ENCODE measurements around the gene AK8. TPM values are rescaled to one million over a fixed set of nuclear protein-coding genes. Genes with fewer than 3 reads are reported as not detected.

The AK8 gene
- total RNA-seq, 2 experiments from 2014 or later: 0.39 TPM; not detected in 1

- H3K27ac Mint-ChIP-seq: no peak overlapping the region
- no peaks in the 10 kb centered on the region for H3K27me3 Mint-ChIP-seq (ENCODE audit: low read depth)
- POLR2A ChIA-PET: interaction anchor here (0.6 kb wide), 1 partner anchor 268 kb away, joined by 4 read pairs; no protein-coding TSS in a partner anchor
- CTCF ChIA-PET: interaction anchor here (2.0 kb wide), 1 partner anchor 12 kb away, joined by 8 read pairs; no protein-coding TSS in a partner anchor
- ATAC-seq (no peak), DNase-seq (no peak)
- no peaks in the 10 kb centered on the region for H3K36me3 Mint-ChIP-seq (ENCODE audit: low read depth)
- H3K4me3 Mint-ChIP-seq: no peak overlapping the region
- H3K4me1 Mint-ChIP-seq (ENCODE audit: low read depth): no peaks in the 10 kb centered on the region
- H3K9me3 Mint-ChIP-seq (ENCODE audit: insufficient read depth): no peaks in the 10 kb centered on the region
Observed at GRCh38 chr9:132837501-132838286, 40.4 kb downstream of the AK8 start.

- Mint-ChIP-seq H3K36me3 (ENCODE audit: low read depth) (no peaks in the 10 kb centered on the region), H3K4me3 (no peak overlapping the region), H3K27ac (no peak overlapping the region), H3K27me3 (ENCODE audit: low read depth) (peaks cover 3% of the 10 kb centered on the region), H3K9me3 (ENCODE audit: insufficient read depth) (no peaks in the 10 kb centered on the region), H3K4me1 (ENCODE audit: low read depth) (no peaks in the 10 kb centered on the region)
- ChIA-PET POLR2A (no interaction called here), CTCF (no interaction called here)
- ATAC-seq (no peak), DNase-seq (no peak)
Observed at GRCh38 chr9:132834343-132834742, 43.7 kb downstream of the AK8 start.

GRCh38 chr9:132833550-132834121, 44.4 kb downstream of the AK8 start:
- ChIA-PET CTCF (no interaction called here), POLR2A (no interaction called here)
- DNase-seq (no peak), ATAC-seq (no peak)
- no peaks in the 10 kb centered on the region for H3K9me3 Mint-ChIP-seq (ENCODE audit: insufficient read depth)
- H3K4me1 Mint-ChIP-seq (ENCODE audit: low read depth): no peaks in the 10 kb centered on the region
- no peaks in the 10 kb centered on the region for H3K36me3 Mint-ChIP-seq (ENCODE audit: low read depth)
- H3K27ac Mint-ChIP-seq: no peak overlapping the region
- peaks cover 3% of the 10 kb centered on the region for H3K27me3 Mint-ChIP-seq (ENCODE audit: low read depth)
- H3K4me3 Mint-ChIP-seq: no peak overlapping the region

GRCh38 chr9:132832171-132832881, 45.8 kb downstream of the AK8 start:
- Mint-ChIP-seq H3K4me3 (no peak overlapping the region), H3K27ac (no peak overlapping the region), H3K4me1 (ENCODE audit: low read depth) (peaks cover 1% of the 10 kb centered on the region), H3K9me3 (ENCODE audit: insufficient read depth) (no peaks in the 10 kb centered on the region), H3K27me3 (ENCODE audit: low read depth) (peaks cover 5% of the 10 kb centered on the region), H3K36me3 (ENCODE audit: low read depth) (no peaks in the 10 kb centered on the region)
- ChIA-PET POLR2A (interaction anchor here (0.6 kb wide), 1 partner anchor 160 kb away, joined by 3 read pairs; no protein-coding TSS in a partner anchor), CTCF (interaction anchor here (1.3 kb wide), 1 partner anchor 70 kb away, joined by 4 read pairs; no protein-coding TSS in a partner anchor)
- DNase-seq (no peak), ATAC-seq (no peak)

GRCh38 chr9:132828201-132828770, 49.8 kb downstream of the AK8 start:
- H3K4me1 Mint-ChIP-seq (ENCODE audit: low read depth): peaks cover 14% of the 10 kb centered on the region
- CTCF ChIA-PET: interaction anchor here (1.3 kb wide), 1 partner anchor 21 kb away, joined by 4 read pairs; no protein-coding TSS in a partner anchor
- ATAC-seq: no peak
- H3K4me3 Mint-ChIP-seq: no peak overlapping the region
- H3K36me3 Mint-ChIP-seq (ENCODE audit: low read depth): no peaks in the 10 kb centered on the region
- no peaks in the 10 kb centered on the region for H3K9me3 Mint-ChIP-seq (ENCODE audit: insufficient read depth)
- no peak for DNase-seq
- POLR2A ChIA-PET: interaction anchor here (0.9 kb wide), 1 partner anchor 11 kb away, joined by 3 read pairs; no protein-coding TSS in a partner anchor
- H3K27ac Mint-ChIP-seq: no peak overlapping the region
- H3K27me3 Mint-ChIP-seq (ENCODE audit: low read depth): peaks cover 16% of the 10 kb centered on the region

GRCh38 chr9:132827366-132827765, 50.7 kb downstream of the AK8 start:
- ChIA-PET POLR2A (no interaction called here), CTCF (no interaction called here)
- Mint-ChIP-seq H3K27ac (no peak overlapping the region), H3K27me3 (ENCODE audit: low read depth) (peaks cover 17% of the 10 kb centered on the region), H3K4me3 (no peak overlapping the region), H3K9me3 (ENCODE audit: insufficient read depth) (no peaks in the 10 kb centered on the region), H3K36me3 (ENCODE audit: low read depth) (no peaks in the 10 kb centered on the region), H3K4me1 (ENCODE audit: low read depth) (peaks cover 14% of the 10 kb centered on the region)
- ATAC-seq (no peak), DNase-seq (no peak)

- CTCF ChIA-PET: no interaction called here
- H3K36me3 Mint-ChIP-seq (ENCODE audit: low read depth): no peaks in the 10 kb centered on the region
- no peak for DNase-seq
- peaks cover 19% of the 10 kb centered on the region for H3K27me3 Mint-ChIP-seq (ENCODE audit: low read depth)
- ATAC-seq: no peak
- H3K4me1 Mint-ChIP-seq (ENCODE audit: low read depth): peaks cover 14% of the 10 kb centered on the region
- no peaks in the 10 kb centered on the region for H3K9me3 Mint-ChIP-seq (ENCODE audit: insufficient read depth)
- no peak overlapping the region for H3K4me3 Mint-ChIP-seq
- POLR2A ChIA-PET: no interaction called here
- H3K27ac Mint-ChIP-seq: no peak overlapping the region
Observed at GRCh38 chr9:132826621-132827365, 51.3 kb downstream of the AK8 start.

- Mint-ChIP-seq H3K4me1 (ENCODE audit: low read depth) (peaks cover 14% of the 10 kb centered on the region), H3K27me3 (ENCODE audit: low read depth) (peaks cover 20% of the 10 kb centered on the region), H3K36me3 (ENCODE audit: low read depth) (no peaks in the 10 kb centered on the region), H3K9me3 (ENCODE audit: insufficient read depth) (no peaks in the 10 kb centered on the region), H3K4me3 (no peak overlapping the region), H3K27ac (no peak overlapping the region)
- POLR2A ChIA-PET: no interaction called here
- CTCF ChIA-PET: interaction anchor here (1.0 kb wide), 1 partner anchor 23 kb away, joined by 5 read pairs; no protein-coding TSS in a partner anchor
- no peak for DNase-seq
- no peak for ATAC-seq
Observed at GRCh38 chr9:132826131-132826530, 52.0 kb downstream of the AK8 start.

GRCh38 chr9:132825430-132825829, 52.7 kb downstream of the AK8 start:
- ATAC-seq: no peak
- Mint-ChIP-seq H3K9me3 (ENCODE audit: insufficient read depth) (no peaks in the 10 kb centered on the region), H3K27me3 (ENCODE audit: low read depth) (peaks cover 23% of the 10 kb centered on the region), H3K4me1 (ENCODE audit: low read depth) (peaks cover 14% of the 10 kb centered on the region), H3K27ac (no peak overlapping the region), H3K36me3 (ENCODE audit: low read depth) (no peaks in the 10 kb centered on the region), H3K4me3 (no peak overlapping the region)
- DNase-seq: no peak
- CTCF ChIA-PET: interaction anchor here (1.0 kb wide), 1 partner anchor 23 kb away, joined by 5 read pairs; no protein-coding TSS in a partner anchor
- POLR2A ChIA-PET: interaction anchor here (0.6 kb wide), 1 partner anchor 335 kb away, joined by 6 read pairs; no protein-coding TSS in a partner anchor

- ATAC-seq: no peak
- no peak for DNase-seq
- ChIA-PET CTCF (interaction anchor here (1.0 to 1.5 kb wide), 2 partner anchors 24 to 77 kb away, joined by 5 to 7 read pairs; no protein-coding TSS in a partner anchor), POLR2A (interaction anchor here (0.6 kb wide), 1 partner anchor 336 kb away, joined by 6 read pairs; no protein-coding TSS in a partner anchor)
- H3K9me3 Mint-ChIP-seq (ENCODE audit: insufficient read depth): no peaks in the 10 kb centered on the region
- peaks cover 14% of the 10 kb centered on the region for H3K4me1 Mint-ChIP-seq (ENCODE audit: low read depth)
- H3K27me3 Mint-ChIP-seq (ENCODE audit: low read depth): peaks cover 25% of the 10 kb centered on the region
- H3K27ac Mint-ChIP-seq: no peak overlapping the region
- no peak overlapping the region for H3K4me3 Mint-ChIP-seq
- H3K36me3 Mint-ChIP-seq (ENCODE audit: low read depth): no peaks in the 10 kb centered on the region
Observed at GRCh38 chr9:132824951-132825350, 53.1 kb downstream of the AK8 start.

- no peaks in the 10 kb centered on the region for H3K36me3 Mint-ChIP-seq (ENCODE audit: low read depth)
- peaks cover 29% of the 10 kb centered on the region for H3K27me3 Mint-ChIP-seq (ENCODE audit: low read depth)
- DNase-seq (no peak), ATAC-seq (peak; percentile 26)
- peaks cover 14% of the 10 kb centered on the region for H3K4me1 Mint-ChIP-seq (ENCODE audit: low read depth)
- no peak overlapping the region for H3K27ac Mint-ChIP-seq
- H3K4me3 Mint-ChIP-seq: no peak overlapping the region
- no peaks in the 10 kb centered on the region for H3K9me3 Mint-ChIP-seq (ENCODE audit: insufficient read depth)
- POLR2A ChIA-PET: no interaction called here
- CTCF ChIA-PET: interaction anchor here (1.0 to 1.5 kb wide), 3 partner anchors 25 to 78 kb away, joined by 3 to 7 read pairs (median 6); no protein-coding TSS in a partner anchor
Observed at GRCh38 chr9:132824151-132824550, 53.9 kb downstream of the AK8 start.
